GM19467 (cell line): Measurements from ENCODE around the gene SPTBN1.
"Not testable (repeated sequence)": the region's sequence is repeated elsewhere in the genome, so short reads cannot be mapped to it uniquely, and the experiment has no call there.

Experiments used
- ATAC-seq: cut with Tn5 transposase; IDR thresholded peaks from one replicate; pipeline ENCODE4 v1.9.1; 2021; ENCODE audit warnings: mild to moderate bottlenecking, moderate library complexity; ENCODE audit not compliant: unreplicated experiment

Gene SPTBN1

GRCh38 chr2:54468673-54469072 is 12.5 kb downstream of the SPTBN1 start:
- no peak for ATAC-seq

- no peak for ATAC-seq
Observed at GRCh38 chr2:54469484-54470053, 13.4 kb downstream of the SPTBN1 start.

GRCh38 chr2:54470266-54470938 is 14.3 kb downstream of the SPTBN1 start:
- ATAC-seq, result no peak

- ATAC-seq, result no peak
Observed at GRCh38 chr2:54471221-54471711, 15.1 kb downstream of the SPTBN1 start.

GRCh38 chr2:54473851-54474250 is 17.7 kb downstream of the SPTBN1 start:
- no peak for ATAC-seq

- no peak for ATAC-seq
Observed at GRCh38 chr2:54475285-54475684, 19.2 kb downstream of the SPTBN1 start.

- ATAC-seq, result no peak
Observed at GRCh38 chr2:54475919-54476318, 19.8 kb downstream of the SPTBN1 start.

GRCh38 chr2:54476852-54477251 is 20.7 kb downstream of the SPTBN1 start:
- no peak for ATAC-seq

GRCh38 chr2:54477896-54478295 is 21.8 kb downstream of the SPTBN1 start:
- no peak for ATAC-seq

- no peak for ATAC-seq
Observed at GRCh38 chr2:54478899-54479298, 22.8 kb downstream of the SPTBN1 start.

- ATAC-seq, result no peak
Observed at GRCh38 chr2:54479424-54479823, 23.3 kb downstream of the SPTBN1 start.

- peak; percentile 63 for ATAC-seq
Observed at GRCh38 chr2:54480025-54480424, 23.9 kb downstream of the SPTBN1 start.

- no peak for ATAC-seq
Observed at GRCh38 chr2:54481686-54482085, 25.6 kb downstream of the SPTBN1 start.

- ATAC-seq, result no peak
Observed at GRCh38 chr2:54482715-54483114, 26.6 kb downstream of the SPTBN1 start.

- ATAC-seq, result no peak
Observed at GRCh38 chr2:54483426-54483825, 27.3 kb downstream of the SPTBN1 start.

- not testable (repeated sequence) for ATAC-seq
Observed at GRCh38 chr2:54485756-54486155, 29.6 kb downstream of the SPTBN1 start.

GRCh38 chr2:54486766-54487165 is 30.6 kb downstream of the SPTBN1 start:
- ATAC-seq, result no peak

- ATAC-seq, result no peak
Observed at GRCh38 chr2:54490863-54491262, 34.7 kb downstream of the SPTBN1 start.

GRCh38 chr2:54492335-54492734 is 36.2 kb downstream of the SPTBN1 start:
- ATAC-seq, result no peak

GRCh38 chr2:54494087-54494486 is 38.0 kb downstream of the SPTBN1 start:
- no peak for ATAC-seq

- no peak for ATAC-seq
Observed at GRCh38 chr2:54496920-54497319, 40.8 kb downstream of the SPTBN1 start.

- ATAC-seq, result no peak
Observed at GRCh38 chr2:54497763-54498680, 41.9 kb downstream of the SPTBN1 start.
